Measurements from ENCODE around the gene COL27A1. TPM values are rescaled to one million over a fixed set of nuclear protein-coding genes. Genes with fewer than 3 reads are reported as not detected.

COL27A1 gene
- polyA plus RNA-seq, 1 of the 3 experiments (the other 2 are of a cell fraction): 8.7 TPM

DNA sequence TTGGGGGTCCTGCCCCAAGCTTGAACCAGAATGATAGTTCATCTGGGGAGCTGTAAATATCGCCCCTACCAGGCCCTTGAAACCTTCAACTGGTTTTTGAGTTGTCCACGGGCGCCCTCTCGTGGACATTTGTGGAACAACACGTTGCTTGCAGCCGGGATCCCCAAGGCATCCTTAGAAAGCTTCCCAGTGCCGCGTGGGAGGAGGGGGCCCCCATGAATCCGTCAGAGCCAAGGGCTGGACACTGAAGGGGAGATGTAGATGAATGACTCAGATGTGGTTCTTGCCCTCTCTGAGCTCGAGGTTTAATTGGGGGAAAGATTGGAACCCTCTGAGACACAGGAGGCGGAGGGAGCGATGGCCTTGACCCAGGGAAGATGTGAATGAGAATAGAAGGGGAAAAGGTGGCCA, 135.7 kb downstream of the COL27A1 start:
- Histone ChIP-seq H3K27me3 (ENCODE audit: insufficient read depth) (no peaks in the 10 kb centered on the region), H3K4me1 (ENCODE audit: control insufficient read depth in 1 of 2, insufficient read depth in 2 of 2, low read depth in 1 of 2, low read length in 1 of 2) (peaks cover 12 to 17% of the 10 kb centered on the region in 2 experiments; a peak in 2 of 4 replicates), H4K20me1 (ENCODE audit: insufficient read depth) (no peaks in the 10 kb centered on the region), H3K9ac (no peak overlapping the region), H3K27ac (ENCODE audit: low read depth in 2 of 2, low read length in 1 of 2) (no peak overlapping the region), H3F3A (replicated peaks; ENCODE audit: insufficient read depth) (peaks cover 4% of the 10 kb centered on the region), H2AFZ (ENCODE audit: low read depth) (no peak overlapping the region), H3K4me3 (ENCODE audit: low read depth in 2 of 2, low read length in 1 of 2) (peak overlapping the region in 1 of 2 experiments; percentile 42; a peak in 1 of 4 replicates), H3K9me2 (no peaks in the 10 kb centered on the region), H3K9me3 (peaks cover 10% of the 10 kb centered on the region; the same call in 1 of the 2 replicates), H3K4me2 (no peak overlapping the region), H3K36me3 (replicated peaks in 1 of 2; ENCODE audit: control insufficient read depth in 1 of 2, insufficient read depth in 2 of 2, low read length in 1 of 2) (peaks cover 10 to 40% of the 10 kb centered on the region in 2 experiments), H3K79me2 (ENCODE audit: insufficient read depth) (no peaks in the 10 kb centered on the region)
- ChIA-PET POLR2A (no interaction called here), CTCF (interaction anchor here (0.6 to 17.8 kb wide), 76 partner anchors 9 to 635 kb away, joined by 3 to 269 read pairs (median 6); partner anchors contain the start of genes AMBP, COL27A1 and KIF12)
- TF ChIP-seq ELF1 (IDR thresholded peaks at IDR 0.05) (no peak), TEAD4 (IDR thresholded peaks at IDR 0.05; ENCODE audit: borderline replicate concordance, insufficient read depth) (no peak), RXRA (IDR thresholded peaks at IDR 0.05; ENCODE audit: borderline replicate concordance, low read depth) (no peak), TCF12 (IDR thresholded peaks at IDR 0.05) (no peak), SMC3 (IDR thresholded peaks at IDR 0.05; ENCODE audit: low read depth, low read length) (peak; percentile 91), POLR2AphosphoS5 (IDR thresholded peaks at IDR 0.05; ENCODE audit: low read depth, low read length) (no peak), GATA2 (CRISPR knock-in tag; IDR thresholded peaks at IDR 0.05) (no peak), EP300 (IDR thresholded peaks at IDR 0.05; ENCODE audit: borderline replicate concordance in 1 of 2, low read depth in 1 of 2, low read length in 1 of 2) (no peak), RCOR1 (IDR thresholded peaks at IDR 0.05; ENCODE audit: low read length) (no peak), TAF1 (IDR thresholded peaks at IDR 0.05; ENCODE audit: borderline replicate concordance, low read depth, low read length) (no peak), MEF2A (IDR thresholded peaks at IDR 0.05; ENCODE audit: borderline replicate concordance, low read depth) (no peak), RAD21 (IDR thresholded peaks at IDR 0.05; ENCODE audit: low read length) (peak; percentile 92), CHD2 (IDR thresholded peaks at IDR 0.05; ENCODE audit: low read length, partially characterized antibody) (no peak), NFIC (IDR thresholded peaks at IDR 0.05; ENCODE audit: borderline replicate concordance) (no peak), GABPA (IDR thresholded peaks at IDR 0.05; ENCODE audit: low read depth) (no peak)
- TF ChIP-seq, protein P1, sequence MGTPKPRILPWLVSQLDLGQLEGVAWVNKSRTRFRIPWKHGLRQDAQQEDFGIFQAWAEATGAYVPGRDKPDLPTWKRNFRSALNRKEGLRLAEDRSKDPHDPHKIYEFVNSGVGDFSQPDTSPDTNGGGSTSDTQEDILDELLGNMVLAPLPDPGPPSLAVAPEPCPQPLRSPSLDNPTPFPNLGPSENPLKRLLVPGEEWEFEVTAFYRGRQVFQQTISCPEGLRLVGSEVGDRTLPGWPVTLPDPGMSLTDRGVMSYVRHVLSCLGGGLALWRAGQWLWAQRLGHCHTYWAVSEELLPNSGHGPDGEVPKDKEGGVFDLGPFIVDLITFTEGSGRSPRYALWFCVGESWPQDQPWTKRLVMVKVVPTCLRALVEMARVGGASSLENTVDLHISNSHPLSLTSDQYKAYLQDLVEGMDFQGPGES (IDR thresholded peaks at IDR 0.05; ENCODE audit: low read depth, low read length): no peak
- TF ChIP-seq, protein P2, sequence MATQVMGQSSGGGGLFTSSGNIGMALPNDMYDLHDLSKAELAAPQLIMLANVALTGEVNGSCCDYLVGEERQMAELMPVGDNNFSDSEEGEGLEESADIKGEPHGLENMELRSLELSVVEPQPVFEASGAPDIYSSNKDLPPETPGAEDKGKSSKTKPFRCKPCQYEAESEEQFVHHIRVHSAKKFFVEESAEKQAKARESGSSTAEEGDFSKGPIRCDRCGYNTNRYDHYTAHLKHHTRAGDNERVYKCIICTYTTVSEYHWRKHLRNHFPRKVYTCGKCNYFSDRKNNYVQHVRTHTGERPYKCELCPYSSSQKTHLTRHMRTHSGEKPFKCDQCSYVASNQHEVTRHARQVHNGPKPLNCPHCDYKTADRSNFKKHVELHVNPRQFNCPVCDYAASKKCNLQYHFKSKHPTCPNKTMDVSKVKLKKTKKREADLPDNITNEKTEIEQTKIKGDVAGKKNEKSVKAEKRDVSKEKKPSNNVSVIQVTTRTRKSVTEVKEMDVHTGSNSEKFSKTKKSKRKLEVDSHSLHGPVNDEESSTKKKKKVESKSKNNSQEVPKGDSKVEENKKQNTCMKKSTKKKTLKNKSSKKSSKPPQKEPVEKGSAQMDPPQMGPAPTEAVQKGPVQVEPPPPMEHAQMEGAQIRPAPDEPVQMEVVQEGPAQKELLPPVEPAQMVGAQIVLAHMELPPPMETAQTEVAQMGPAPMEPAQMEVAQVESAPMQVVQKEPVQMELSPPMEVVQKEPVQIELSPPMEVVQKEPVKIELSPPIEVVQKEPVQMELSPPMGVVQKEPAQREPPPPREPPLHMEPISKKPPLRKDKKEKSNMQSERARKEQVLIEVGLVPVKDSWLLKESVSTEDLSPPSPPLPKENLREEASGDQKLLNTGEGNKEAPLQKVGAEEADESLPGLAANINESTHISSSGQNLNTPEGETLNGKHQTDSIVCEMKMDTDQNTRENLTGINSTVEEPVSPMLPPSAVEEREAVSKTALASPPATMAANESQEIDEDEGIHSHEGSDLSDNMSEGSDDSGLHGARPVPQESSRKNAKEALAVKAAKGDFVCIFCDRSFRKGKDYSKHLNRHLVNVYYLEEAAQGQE (IDR thresholded peaks at IDR 0.05; ENCODE audit: low read depth, low read length): no peak
- TF ChIP-seq, protein P3, sequence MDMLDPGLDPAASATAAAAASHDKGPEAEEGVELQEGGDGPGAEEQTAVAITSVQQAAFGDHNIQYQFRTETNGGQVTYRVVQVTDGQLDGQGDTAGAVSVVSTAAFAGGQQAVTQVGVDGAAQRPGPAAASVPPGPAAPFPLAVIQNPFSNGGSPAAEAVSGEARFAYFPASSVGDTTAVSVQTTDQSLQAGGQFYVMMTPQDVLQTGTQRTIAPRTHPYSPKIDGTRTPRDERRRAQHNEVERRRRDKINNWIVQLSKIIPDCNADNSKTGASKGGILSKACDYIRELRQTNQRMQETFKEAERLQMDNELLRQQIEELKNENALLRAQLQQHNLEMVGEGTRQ (IDR thresholded peaks at IDR 0.05; ENCODE audit: borderline replicate concordance, low read depth, low read length): no peak
- TF ChIP-seq, protein P4, sequence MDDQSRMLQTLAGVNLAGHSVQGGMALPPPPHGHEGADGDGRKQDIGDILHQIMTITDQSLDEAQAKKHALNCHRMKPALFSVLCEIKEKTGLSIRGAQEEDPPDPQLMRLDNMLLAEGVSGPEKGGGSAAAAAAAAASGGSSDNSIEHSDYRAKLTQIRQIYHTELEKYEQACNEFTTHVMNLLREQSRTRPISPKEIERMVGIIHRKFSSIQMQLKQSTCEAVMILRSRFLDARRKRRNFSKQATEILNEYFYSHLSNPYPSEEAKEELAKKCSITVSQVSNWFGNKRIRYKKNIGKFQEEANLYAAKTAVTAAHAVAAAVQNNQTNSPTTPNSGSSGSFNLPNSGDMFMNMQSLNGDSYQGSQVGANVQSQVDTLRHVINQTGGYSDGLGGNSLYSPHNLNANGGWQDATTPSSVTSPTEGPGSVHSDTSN (IDR thresholded peaks at IDR 0.05): no peak
- TF ChIP-seq, protein P5, sequence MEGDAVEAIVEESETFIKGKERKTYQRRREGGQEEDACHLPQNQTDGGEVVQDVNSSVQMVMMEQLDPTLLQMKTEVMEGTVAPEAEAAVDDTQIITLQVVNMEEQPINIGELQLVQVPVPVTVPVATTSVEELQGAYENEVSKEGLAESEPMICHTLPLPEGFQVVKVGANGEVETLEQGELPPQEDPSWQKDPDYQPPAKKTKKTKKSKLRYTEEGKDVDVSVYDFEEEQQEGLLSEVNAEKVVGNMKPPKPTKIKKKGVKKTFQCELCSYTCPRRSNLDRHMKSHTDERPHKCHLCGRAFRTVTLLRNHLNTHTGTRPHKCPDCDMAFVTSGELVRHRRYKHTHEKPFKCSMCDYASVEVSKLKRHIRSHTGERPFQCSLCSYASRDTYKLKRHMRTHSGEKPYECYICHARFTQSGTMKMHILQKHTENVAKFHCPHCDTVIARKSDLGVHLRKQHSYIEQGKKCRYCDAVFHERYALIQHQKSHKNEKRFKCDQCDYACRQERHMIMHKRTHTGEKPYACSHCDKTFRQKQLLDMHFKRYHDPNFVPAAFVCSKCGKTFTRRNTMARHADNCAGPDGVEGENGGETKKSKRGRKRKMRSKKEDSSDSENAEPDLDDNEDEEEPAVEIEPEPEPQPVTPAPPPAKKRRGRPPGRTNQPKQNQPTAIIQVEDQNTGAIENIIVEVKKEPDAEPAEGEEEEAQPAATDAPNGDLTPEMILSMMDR (IDR thresholded peaks at IDR 0.05): peak; percentile 88
- TF ChIP-seq, protein P6, sequence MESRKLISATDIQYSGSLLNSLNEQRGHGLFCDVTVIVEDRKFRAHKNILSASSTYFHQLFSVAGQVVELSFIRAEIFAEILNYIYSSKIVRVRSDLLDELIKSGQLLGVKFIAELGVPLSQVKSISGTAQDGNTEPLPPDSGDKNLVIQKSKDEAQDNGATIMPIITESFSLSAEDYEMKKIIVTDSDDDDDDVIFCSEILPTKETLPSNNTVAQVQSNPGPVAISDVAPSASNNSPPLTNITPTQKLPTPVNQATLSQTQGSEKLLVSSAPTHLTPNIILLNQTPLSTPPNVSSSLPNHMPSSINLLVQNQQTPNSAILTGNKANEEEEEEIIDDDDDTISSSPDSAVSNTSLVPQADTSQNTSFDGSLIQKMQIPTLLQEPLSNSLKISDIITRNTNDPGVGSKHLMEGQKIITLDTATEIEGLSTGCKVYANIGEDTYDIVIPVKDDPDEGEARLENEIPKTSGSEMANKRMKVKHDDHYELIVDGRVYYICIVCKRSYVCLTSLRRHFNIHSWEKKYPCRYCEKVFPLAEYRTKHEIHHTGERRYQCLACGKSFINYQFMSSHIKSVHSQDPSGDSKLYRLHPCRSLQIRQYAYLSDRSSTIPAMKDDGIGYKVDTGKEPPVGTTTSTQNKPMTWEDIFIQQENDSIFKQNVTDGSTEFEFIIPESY (IDR thresholded peaks at IDR 0.05; ENCODE audit: borderline replicate concordance, low read depth): no peak
- TF ChIP-seq, protein P7, sequence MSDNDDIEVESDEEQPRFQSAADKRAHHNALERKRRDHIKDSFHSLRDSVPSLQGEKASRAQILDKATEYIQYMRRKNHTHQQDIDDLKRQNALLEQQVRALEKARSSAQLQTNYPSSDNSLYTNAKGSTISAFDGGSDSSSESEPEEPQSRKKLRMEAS (IDR thresholded peaks at IDR 0.05; ENCODE audit: low read depth): peak; percentile 61; the same call in 1 of the 2 replicates
- 17% methylated on average over 12 of the region's 12 CpGs for WGBS (ENCODE audit: low lambda C conversion rate)
- peak; percentile 81 for DNase-seq
